Gastroesophageal sphincter (tissue), 3 donors: ENCODE data around the gene LCP1.

Experiments
- CTCF ChIP-seq, 4 experiments: fragments of 200-600 bp in 2 of 4; fragments of 450-650 bp in 2 of 4; sonication (generic) in 1 of 4; IDR thresholded peaks; one replicate each; pipeline ENCODE4 v1.5.1; 2017 to 2019; ENCODE audit warnings: antibody characterized with exemption in 4 of 4, mild to moderate bottlenecking in 2 of 4, moderate library complexity in 2 of 4
- EP300 ChIP-seq: sonication (generic); formaldehyde crosslinking; IDR thresholded peaks from one replicate; pipeline ENCODE4 v1.6.1; 2017; ENCODE audit warnings: antibody characterized with exemption, mild to moderate bottlenecking
- POLR2A ChIP-seq, 2 donors: fragments of 450-650 bp; IDR thresholded peaks; one replicate each; pipeline ENCODE4 v1.6.1; 2017; ENCODE audit warnings: antibody characterized with exemption in 2 of 2, mild to moderate bottlenecking in 2 of 2, moderate library complexity in 1 of 2
- POLR2AphosphoS5 ChIP-seq: sonication (generic); formaldehyde crosslinking; IDR thresholded peaks from one replicate; pipeline ENCODE4 v1.6.1; 2017; ENCODE audit warnings: antibody characterized with exemption

- TF ChIP-seq CTCF (IDR thresholded peaks at IDR 0.05) (no peak), POLR2AphosphoS5 (no peak), POLR2A (IDR thresholded peaks at IDR 0.05) (no peak), EP300 (no peak)
These were observed 104.7 kb downstream of the LCP1 start for GRCh38 chr13:46077265-46077664.
